HK-2 (cell line): ENCODE data around the gene KRTAP9-7.
"Not testable (repeated sequence)": the region's sequence is repeated elsewhere in the genome, so short reads cannot be mapped to it uniquely, and the experiment has no call there.

ENCODE experiments used
- DNase-seq: peaks from one replicate; pipeline ENCODE4 v3.0.0-alpha.2; 2018; ENCODE audit not compliant: unreplicated experiment

KRTAP9-7 gene, protein sequence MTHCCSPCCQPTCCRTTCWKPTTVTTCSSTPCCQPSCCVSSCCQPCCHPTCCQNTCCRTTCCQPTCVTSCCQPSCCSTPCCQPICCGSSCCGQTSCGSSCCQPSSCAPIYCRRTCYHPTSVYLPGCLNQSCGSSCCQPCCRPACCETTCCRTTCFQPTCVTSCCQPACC

DNA sequence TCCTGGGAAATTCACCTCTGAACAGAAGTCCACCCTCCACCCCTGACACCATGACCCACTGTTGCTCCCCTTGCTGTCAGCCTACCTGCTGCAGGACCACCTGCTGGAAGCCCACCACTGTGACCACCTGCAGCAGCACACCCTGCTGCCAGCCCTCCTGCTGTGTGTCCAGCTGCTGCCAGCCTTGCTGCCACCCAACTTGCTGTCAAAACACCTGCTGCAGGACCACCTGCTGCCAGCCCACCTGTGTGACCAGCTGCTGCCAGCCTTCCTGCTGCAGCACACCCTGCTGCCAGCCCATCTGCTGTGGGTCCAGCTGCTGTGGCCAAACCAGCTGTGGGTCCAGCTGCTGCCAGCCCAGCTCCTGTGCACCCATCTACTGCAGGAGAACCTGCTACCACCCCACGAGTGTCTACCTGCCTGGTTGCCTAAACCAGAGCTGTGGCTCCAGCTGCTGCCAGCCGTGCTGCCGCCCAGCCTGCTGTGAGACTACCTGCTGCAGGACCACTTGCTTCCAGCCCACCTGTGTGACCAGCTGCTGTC is at the start of gene KRTAP9-7:
Gene KRTAP9-7 (plus strand): TSS at position 51 of the 543 bp plus-strand sequence. CDS start 0 bp downstream, at position 51.
- not testable (repeated sequence) for DNase-seq

- DNase-seq, result no peak
Measured at GRCh38 chr17:41226051-41226450, 49.4 kb upstream of the KRTAP9-7 start.

- DNase-seq, result not testable (repeated sequence)
Measured at GRCh38 chr17:41226598-41227095, 48.9 kb upstream of the KRTAP9-7 start, which contains the start of gene KRTAP9-2. KRTAP9-2 (plus strand) TSS chr17:41226648; CDS start chr17:41226655, 7 bp downstream.

DNA sequence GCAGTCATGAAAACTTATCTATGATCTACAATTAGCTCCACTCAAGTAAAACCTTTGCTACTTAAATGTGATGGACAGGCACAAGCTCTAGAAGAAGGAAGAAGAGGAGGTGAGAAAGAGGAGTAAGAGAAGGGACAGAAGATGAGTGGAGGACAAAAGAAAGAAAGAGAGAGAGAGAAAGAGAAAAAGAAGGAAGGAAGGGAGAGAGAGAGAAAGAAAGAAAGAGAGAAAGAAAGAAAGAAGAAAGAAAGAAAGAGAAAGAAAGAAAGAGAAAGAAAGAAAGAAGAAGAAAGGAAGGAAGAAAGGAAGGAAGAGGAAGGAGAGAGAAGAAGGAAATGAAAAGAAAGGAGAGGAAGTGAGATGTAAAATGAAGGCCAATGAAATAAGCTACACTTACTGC is 45.4 kb upstream of the KRTAP9-7 start:
- DNase-seq, result no peak

GRCh38 chr17:41231731-41232130 is 43.8 kb upstream of the KRTAP9-7 start:
- DNase-seq, result no peak

GRCh38 chr17:41232399-41233105 is 42.9 kb upstream of the KRTAP9-7 start, which contains the start of gene KRTAP9-3:
KRTAP9-3 (plus strand) TSS chr17:41232449; CDS start chr17:41232502, 53 bp downstream.
- not testable (repeated sequence) for DNase-seq

- not testable (repeated sequence) for DNase-seq
Measured at GRCh38 chr17:41237116-41237515, 38.4 kb upstream of the KRTAP9-7 start.

DNA sequence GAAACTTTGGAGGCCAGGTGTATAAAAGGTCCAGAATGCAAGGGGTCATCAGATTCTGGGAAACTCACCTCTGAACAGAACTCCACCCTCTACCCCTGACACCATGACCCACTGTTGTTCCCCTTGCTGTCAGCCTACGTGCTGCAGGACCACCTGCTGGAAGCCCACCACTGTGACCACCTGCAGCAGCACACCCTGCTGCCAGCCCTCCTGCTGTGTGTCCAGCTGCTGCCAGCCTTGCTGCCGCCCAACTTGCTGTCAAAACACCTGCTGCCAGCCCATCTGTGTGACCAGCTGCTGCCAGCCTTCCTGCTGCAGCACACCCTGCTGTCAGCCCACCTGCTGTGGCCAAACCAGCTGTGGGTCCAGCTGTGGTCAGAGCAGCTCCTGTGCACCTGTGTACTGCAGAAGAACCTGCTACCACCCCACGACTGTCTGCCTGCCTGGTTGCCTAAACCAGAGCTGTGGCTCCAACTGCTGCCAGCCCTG is 37.5 kb upstream of the KRTAP9-7 start, which contains the start of gene KRTAP9-8:
Gene KRTAP9-8 (plus strand): TSS at position 51 of the 489 bp plus-strand sequence. CDS start 53 bp downstream, at position 104.
- not testable (repeated sequence) for DNase-seq

DNA sequence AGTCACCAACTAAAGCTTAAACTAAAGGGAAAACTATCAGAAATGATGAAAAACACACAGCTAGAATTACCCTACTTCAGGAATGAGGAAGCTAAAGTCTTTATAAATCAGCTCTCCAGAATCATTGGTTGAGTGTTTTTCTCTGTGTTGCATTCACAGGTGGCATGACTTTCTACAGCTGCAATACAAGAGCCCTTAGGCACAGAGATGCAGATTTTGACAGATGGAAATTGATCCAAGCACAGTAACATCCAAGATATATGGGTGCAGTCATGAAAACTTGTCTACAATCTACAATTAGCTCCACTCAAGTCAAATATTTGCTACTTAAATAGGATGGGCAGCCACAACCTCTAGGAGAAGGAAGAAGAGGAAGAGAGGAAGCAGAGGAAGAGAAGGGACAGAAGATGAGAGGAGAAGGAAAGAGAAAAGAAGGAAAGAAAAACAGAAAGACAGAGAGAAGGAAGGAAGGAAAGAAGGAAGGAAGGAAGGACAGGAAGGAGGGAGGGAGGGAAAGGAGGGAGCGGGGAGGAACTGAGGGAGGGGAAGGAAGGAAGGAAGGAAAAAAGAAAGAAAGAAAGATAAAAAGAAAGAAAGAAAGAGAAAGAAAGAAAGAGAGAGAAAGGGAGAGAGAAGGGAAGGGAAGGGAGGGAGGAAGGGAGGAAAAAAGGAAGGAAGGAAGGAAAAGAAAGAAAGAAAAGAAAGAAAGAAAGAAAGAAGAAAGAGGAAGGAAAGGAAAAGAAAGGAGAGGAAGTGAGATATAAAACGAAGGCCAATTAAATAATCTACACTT is 28.3 kb upstream of the KRTAP9-7 start:
- not testable (repeated sequence) for DNase-seq

- not testable (repeated sequence) for DNase-seq
Measured at GRCh38 chr17:41249637-41250240, 25.8 kb upstream of the KRTAP9-7 start, which contains the start of gene KRTAP9-4. KRTAP9-4 (plus strand) TSS chr17:41249687; CDS start chr17:41249721, 34 bp downstream.

- DNase-seq, result no peak
Measured at GRCh38 chr17:41251261-41251660, 24.2 kb upstream of the KRTAP9-7 start.

GRCh38 chr17:41254861-41255260 is 20.6 kb upstream of the KRTAP9-7 start:
- DNase-seq, result no peak

DNA sequence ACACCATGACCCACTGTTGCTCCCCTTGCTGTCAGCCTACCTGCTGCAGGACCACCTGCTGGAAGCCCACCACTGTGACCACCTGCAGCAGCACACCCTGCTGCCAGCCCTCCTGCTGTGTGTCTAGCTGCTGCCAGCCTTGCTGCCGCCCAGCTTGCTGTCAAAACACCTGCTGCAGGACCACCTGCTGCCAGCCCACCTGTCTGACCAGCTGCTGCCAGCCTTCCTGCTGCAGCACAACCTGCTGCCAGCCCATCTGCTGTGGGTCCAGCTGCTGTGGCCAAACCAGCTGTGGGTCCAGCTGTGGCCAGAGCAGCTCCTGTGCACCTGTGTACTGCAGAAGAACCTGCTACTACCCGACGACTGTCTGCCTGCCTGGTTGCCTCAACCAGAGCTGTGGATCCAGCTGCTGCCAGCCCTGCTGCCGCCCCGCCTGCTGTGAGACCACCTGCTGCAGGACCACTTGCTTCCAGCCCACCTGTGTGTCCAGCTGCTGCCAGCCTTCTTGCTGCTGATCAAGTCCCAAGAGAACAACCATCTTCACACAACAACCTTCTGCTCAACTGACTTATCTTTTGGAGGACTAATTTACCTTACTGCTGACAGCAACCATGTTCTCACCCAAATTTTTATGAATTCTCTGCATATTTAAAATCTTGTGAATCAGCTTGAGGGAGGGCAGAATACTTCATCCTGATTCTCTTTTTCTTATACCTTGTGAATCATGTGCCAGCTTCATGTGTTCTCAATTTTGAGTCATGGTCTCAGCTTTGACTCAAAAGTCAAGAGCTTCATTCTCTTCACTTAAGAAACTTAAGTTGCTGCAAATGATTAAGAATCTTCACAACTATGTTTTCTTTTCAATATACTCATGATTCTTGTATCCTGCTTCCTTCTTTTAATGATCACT is 19.9 kb upstream of the KRTAP9-7 start, which contains the start of gene KRTAP9-9:
Gene KRTAP9-9 (plus strand): TSS at position 4 of the 910 bp plus-strand sequence.
- DNase-seq, result not testable (repeated sequence)

GRCh38 chr17:41256291-41256685 is 19.2 kb upstream of the KRTAP9-7 start:
- DNase-seq, result no peak

- no peak for DNase-seq
Measured at GRCh38 chr17:41258406-41258805, 17.1 kb upstream of the KRTAP9-7 start.

DNA sequence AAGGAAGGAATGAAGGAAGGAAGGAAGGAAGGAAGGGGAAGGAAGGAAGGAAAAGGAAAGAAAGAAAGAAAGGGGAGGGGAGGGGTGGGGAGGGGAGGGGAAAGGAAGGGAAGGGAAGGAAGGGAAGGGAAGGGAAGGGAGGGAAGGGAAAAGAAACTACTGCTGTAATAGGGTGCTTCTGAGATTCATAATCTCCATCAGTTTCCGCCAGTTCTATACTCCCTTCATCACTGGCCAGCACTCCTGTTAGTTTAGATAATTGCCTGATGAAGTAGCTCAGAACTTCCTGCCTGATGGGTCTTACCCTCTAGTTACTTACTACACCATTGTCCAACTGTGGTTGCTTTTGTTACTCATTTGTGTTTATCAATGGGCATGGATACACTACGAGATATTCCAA is 12.3 kb upstream of the KRTAP9-7 start:
- DNase-seq, result no peak

- no peak for DNase-seq
Measured at GRCh38 chr17:41264599-41264998, 10.9 kb upstream of the KRTAP9-7 start.

- no peak for DNase-seq
Measured at GRCh38 chr17:41265078-41265477, 10.4 kb upstream of the KRTAP9-7 start, which contains the start of gene KRTAP9-6. KRTAP9-6 (plus strand) TSS chr17:41265378; CDS start chr17:41265378, 0 bp downstream.

DNA sequence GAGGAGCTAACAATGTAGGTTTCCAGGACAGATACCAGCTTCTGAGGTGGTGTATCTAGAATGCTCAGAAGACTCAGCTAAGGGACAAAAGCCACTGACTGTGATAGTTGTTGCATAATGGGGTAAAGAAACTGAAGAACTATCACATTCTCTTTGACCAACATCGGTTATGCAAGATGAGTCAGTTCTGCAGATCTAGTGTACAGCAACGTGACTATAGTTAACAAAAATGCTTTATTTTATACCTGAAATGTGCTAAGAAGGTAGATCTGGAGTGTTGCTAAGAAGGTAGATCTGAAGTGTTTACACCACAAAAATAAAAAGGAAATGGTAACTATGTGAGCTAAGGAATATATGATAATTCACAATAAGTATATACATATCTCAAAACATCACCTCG is 7.8 kb upstream of the KRTAP9-7 start:
- no peak for DNase-seq

GRCh38 chr17:41271323-41271722 is 4.2 kb upstream of the KRTAP9-7 start:
- DNase-seq, result not testable (repeated sequence)
